HepG2 (cell line): Measurements from ENCODE around the gene F13B. TPM values are rescaled to one million over a fixed set of nuclear protein-coding genes. Genes with fewer than 3 reads are reported as not detected.

Experiments used
- ATAC-seq: fragments of 200-7000 bp; cut with Tn5 transposase; 3 replicates; pipeline ENCODE4 v1.9.1; 2020; ENCODE audit warnings: mild to moderate bottlenecking, moderate library complexity
- BruUV-seq: library from RNA; stranded (reverse); fragments of 400-500 nt; replicated peaks from 2 replicates; lab custom pipeline; 2021; lab: Mats Ljungman, UMichigan
- CTCF ChIA-PET: fragments of 300-600 bp; formaldehyde crosslinking; extraction: SDS; loops from one replicate; lab custom pipeline; 2021; ENCODE audit warnings: low total read pairs, inconsistent platforms, low intra/inter-chr PET ratio; lab: Yijun Ruan, JAX
- POLR2A ChIA-PET: fragments of 350-600 bp; sonication (Branson Sonifier 250); formaldehyde crosslinking; loops from one replicate; lab custom pipeline; 2020; ENCODE audit warnings: antibody characterized with exemption, inconsistent platforms; lab: Yijun Ruan, JAX
- DNase-seq: peaks from one replicate; pipeline ENCODE4 v3.0.0-alpha.2; 2015; ENCODE audit warnings: low spot score
- FAIRE-seq: peaks from 3 replicates; lab custom pipeline; 2011; peaks lifted over from hg19 to GRCh38; lab: Jason Lieb, UNC
- H2AFZ ChIP-seq: one replicate; pipeline ENCODE4 v1.6.1; 2011; ENCODE audit warnings: low read length, inconsistent platforms
- H3K27ac ChIP-seq: fragments of 300-600 bp; 3 replicates; pipeline ENCODE4 v1.8.0; 2011; ENCODE audit warnings: mixed run types, mild to moderate bottlenecking, mixed read lengths, low read length, inconsistent platforms; ENCODE audit not compliant: insufficient read depth; ENCODE audit errors: extremely low read length
- H3K27me3 ChIP-seq, 2 experiments: fragments of 200-600 bp in 1 of 2; 2 replicates in 1 of 2; 3 replicates in 1 of 2; pipeline versions ENCODE4 v1.6.0 to v1.8.0; 2011; ENCODE audit warnings: low read length in 2 of 2, mild to moderate bottlenecking in 2 of 2, moderate library complexity in 2 of 2, inconsistent platforms in 1 of 2; ENCODE audit not compliant: insufficient read depth in 2 of 2, control insufficient read depth in 1 of 2
- H3K36me3 ChIP-seq, 2 experiments: fragments of 200-600 bp in 1 of 2; replicated peaks in 1 of 2; 2 replicates in 1 of 2; 3 replicates in 1 of 2; pipeline versions ENCODE4 v1.5.1 to v1.8.0; 2011; ENCODE audit warnings: low read length in 2 of 2, inconsistent platforms in 1 of 2; ENCODE audit not compliant: insufficient read depth in 2 of 2, control insufficient read depth in 1 of 2
- H3K4me1 ChIP-seq: 2 replicates; pipeline ENCODE4 v1.5.1; 2012; ENCODE audit warnings: low read length, inconsistent platforms; ENCODE audit not compliant: insufficient read depth
- H3K4me2 ChIP-seq: 2 replicates; pipeline ENCODE4 v1.6.0; 2011; ENCODE audit warnings: low read depth, low read length, inconsistent platforms
- H3K4me3 ChIP-seq, 3 experiments: fragments of 200-600 bp in 1 of 3; sonication (generic), shearing (Covaris generic) in 1 of 3; replicated peaks in 1 of 3; 2 replicates each; pipeline ENCODE4 v1.5.1; 2011 to 2016; ENCODE audit warnings: low read length in 3 of 3, inconsistent platforms in 2 of 3, low read depth in 2 of 3, mild to moderate bottlenecking in 2 of 3, control low read depth in 1 of 3, mixed read lengths in 1 of 3; ENCODE audit not compliant: insufficient read depth in 1 of 3
- H3K79me2 ChIP-seq: one replicate; pipeline ENCODE4 v1.6.1; 2011; ENCODE audit warnings: low read length, inconsistent platforms; ENCODE audit not compliant: insufficient read depth
- H3K9ac ChIP-seq: 2 replicates; pipeline ENCODE4 v1.6.0; 2011; ENCODE audit warnings: mild to moderate bottlenecking, low read depth, low read length, inconsistent platforms; ENCODE audit not compliant: insufficient read depth
- H3K9me3 ChIP-seq: 2 replicates; pipeline ENCODE4 v1.5.1; 2012; ENCODE audit warnings: mild to moderate bottlenecking, low read length
- H4K20me1 ChIP-seq: 2 replicates; pipeline ENCODE4 v1.6.0; 2011; ENCODE audit warnings: inconsistent platforms, mild to moderate bottlenecking, low read length, moderate library complexity; ENCODE audit not compliant: insufficient read depth
- ATF7-NPFF ChIP-seq: sonication (generic); formaldehyde crosslinking; IDR thresholded peaks from 2 replicates; pipeline ENCODE4 v1.8.1; 2023; ENCODE audit warnings: mild to moderate bottlenecking, low read depth, missing genetic modification reagents, moderate library complexity
- CBX2 ChIP-seq, 2 experiments: fragments of 200-600 bp in 1 of 2; sonication (generic); formaldehyde crosslinking in 1 of 2; IDR thresholded peaks; 2 replicates each; pipeline versions ENCODE4 v1.7.0 to v1.8.1; 2018 to 2022; ENCODE audit warnings: low read depth in 2 of 2, low read length in 1 of 2, mild to moderate bottlenecking in 1 of 2, missing genetic modification reagents in 1 of 2
- KDM4B ChIP-seq: sonication (generic); formaldehyde crosslinking; IDR thresholded peaks from 2 replicates; pipeline ENCODE4 v1.4.0; 2020; ENCODE audit warnings: missing genetic modification reagents
- KLF11 ChIP-seq: IDR thresholded peaks from 2 replicates; pipeline ENCODE4 v1.6.1; 2016; ENCODE audit warnings: missing compliant biosample characterization
- MAFK ChIP-seq, 2 experiments: IDR thresholded peaks in 1 of 2; conservative IDR thresholded peaks in 1 of 2; 2 replicates each; pipeline ENCODE4 v1.6.1; 2011; ENCODE audit warnings: improper control_type of control experiment in 2 of 2, low read length in 2 of 2
- POLR2AphosphoS5 ChIP-seq: IDR thresholded peaks from 2 replicates; pipeline ENCODE4 v1.6.1; 2012; ENCODE audit warnings: low read depth, low read length
- TCF12 ChIP-seq, 2 experiments: fragments of 450-650 bp in 1 of 2; sonication (generic) in 1 of 2; formaldehyde crosslinking in 1 of 2; IDR thresholded peaks; 2 replicates each; pipeline versions ENCODE4 v1.6.1 to v1.8.0; 2017 to 2022; ENCODE audit warnings: antibody characterized with exemption in 1 of 2, mild to moderate bottlenecking in 1 of 2, missing genetic modification reagents in 1 of 2, moderate library complexity in 1 of 2
- ZNF10 ChIP-seq: sonication (generic); formaldehyde crosslinking; IDR thresholded peaks from 2 replicates; pipeline ENCODE4 v1.4.0; 2020; ENCODE audit warnings: mild to moderate bottlenecking, low read depth, missing genetic modification reagents, borderline replicate concordance
- ZNF256 ChIP-seq: sonication (generic); formaldehyde crosslinking; conservative IDR thresholded peaks from 2 replicates; pipeline ENCODE4 v1.4.0; 2020; ENCODE audit warnings: missing genetic modification reagents
- ZNF274 ChIP-seq: sonication (generic); formaldehyde crosslinking; IDR thresholded peaks from 2 replicates; pipeline ENCODE4 v1.5.1; 2020; ENCODE audit warnings: mild to moderate bottlenecking, missing genetic modification reagents
- ZNF441 ChIP-seq: sonication (generic); formaldehyde crosslinking; IDR thresholded peaks from 2 replicates; pipeline ENCODE4 v1.7.0; 2021; ENCODE audit warnings: missing genetic modification reagents, borderline replicate concordance
- ZNF607 ChIP-seq: sonication (generic); formaldehyde crosslinking; IDR thresholded peaks from 2 replicates; pipeline ENCODE4 v1.5.1; 2020; ENCODE audit warnings: missing genetic modification reagents, mild to moderate bottlenecking, borderline replicate concordance
- ZNF780A ChIP-seq: sonication (generic); formaldehyde crosslinking; IDR thresholded peaks from 2 replicates; pipeline ENCODE4 v1.8.0; 2022; ENCODE audit warnings: mild to moderate bottlenecking, missing genetic modification reagents, moderate library complexity
- WGBS: methylation state at CpG from one replicate; pipeline ENCODE4 v1.1.6; 2017; ENCODE audit warnings: low lambda C conversion rate; 5-methylcytosine and 5-hydroxymethylcytosine counted together
- in situ Hi-C: cut with HindIII; loops from 2 replicates; pipeline ENCODE4 v1.10.0; 2017; ENCODE audit warnings: low pct_unique_long_range_greater_than_20kb; ENCODE audit not compliant: extremely low pct_ligation_motif_present
- intact Hi-C: fragments of 100-400 bp; cut with micrococcal nuclease; formaldehyde crosslinking; loops from one replicate; pipeline ENCODE4 v1.10.0; 2022; ENCODE audit not compliant: unreplicated experiment
- polyA plus RNA-seq, 8 experiments: library from polyadenylated mRNA; depleted of rRNA in 3 of 8; stranded (reverse) in 7 of 8; unstranded in 1 of 8; fragments of >200 nt; fragmentation: Illumina TruSeq in 4 of 8; extraction: Trizol in 4 of 8; gene quantifications; 2 replicates each; pipeline versions ENCODE4 v1.2.1 to v1.2.3, GENCODE V29; 2011 to 2016; ENCODE audit warnings: low read depth in 4 of 8, missing spikeins in 1 of 8, mixed read lengths in 1 of 8; ENCODE audit not compliant: insufficient read depth in 1 of 8
- total RNA-seq, 5 experiments: library from RNA; depleted of rRNA; stranded (reverse); fragments of >200 nt; fragmentation: Illumina TruSeq; extraction: Trizol; gene quantifications; 2 replicates each; pipeline ENCODE4 v1.2.3, GENCODE V29; 2016; ENCODE audit warnings: low read depth in 1 of 5
- TF ChIP-seq, protein P1 (sequence below): sonication (generic); formaldehyde crosslinking; IDR thresholded peaks from 2 replicates; pipeline ENCODE4 v1.5.0; 2020; ENCODE audit warnings: missing genetic modification reagents
- TF ChIP-seq, protein P2 (sequence below): sonication (generic); formaldehyde crosslinking; IDR thresholded peaks from 2 replicates; pipeline ENCODE4 v1.5.0; 2020; ENCODE audit warnings: missing genetic modification reagents
- TF ChIP-seq, protein P3 (sequence below): sonication (generic); formaldehyde crosslinking; IDR thresholded peaks from 2 replicates; pipeline ENCODE4 v1.8.1; 2023; ENCODE audit warnings: mild to moderate bottlenecking, missing genetic modification reagents

F13B gene
- total and polyA plus RNA-seq, 2 of the 13 experiments (the other 11 are each of a cell fraction or from before 2014, with no cell fraction given), result 0.41 to 2.7 TPM

DNA sequence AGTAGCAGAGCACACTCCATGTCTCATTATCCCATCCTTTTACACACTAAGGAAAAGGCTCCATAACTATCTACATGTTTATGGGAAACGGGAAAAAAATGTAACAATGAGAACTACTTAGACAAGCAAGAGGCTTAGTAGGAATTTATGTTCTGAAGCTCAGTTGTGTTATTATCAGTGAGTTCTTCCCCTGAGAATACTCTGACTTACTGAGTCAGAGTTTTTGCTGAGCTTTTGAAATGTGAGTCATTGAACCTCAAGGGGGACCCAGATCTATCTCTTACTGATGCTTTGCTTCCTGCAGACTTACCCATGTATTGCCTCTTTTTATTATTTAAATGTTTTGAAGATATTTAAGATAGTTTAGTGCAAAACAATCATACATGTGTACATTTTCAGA, 69.6 kb downstream of the F13B start:
- DNase-seq, result no peak
- Histone ChIP-seq H2AFZ (no peak overlapping the region), H4K20me1 (no peaks in the 10 kb centered on the region), H3K36me3 (no peaks in the 10 kb centered on the region), H3K79me2 (no peaks in the 10 kb centered on the region), H3K27ac (no peak overlapping the region), H3K4me2 (no peak overlapping the region), H3K9ac (no peak overlapping the region), H3K9me3 (no peaks in the 10 kb centered on the region), H3K4me1 (no peaks in the 10 kb centered on the region)
- intact Hi-C loops, result no loop called here
- in situ Hi-C loops, result no loop called here
- no peak for FAIRE-seq
- BruUV-seq, result no TSS peak
- WGBS, result 33% methylated on average over 1 of the region's 1 CpG
- TF ChIP-seq TCF12 (IDR thresholded peaks at IDR 0.05) (no peak), TCF12 (CRISPR knock-in tag; IDR thresholded peaks at IDR 0.05) (no peak), MAFK (conservative IDR thresholded peaks at IDR 0.05 in 1 of 2, IDR thresholded peaks at IDR 0.05 in 1 of 2; ENCODE audit: low read length in 2 of 2) (peak; percentile 10 to 38; a peak in 2 of 4 replicates), ZNF780A (no peak), ZNF10 (no peak)
- TF ChIP-seq, all 625 proteins: peak for 1
- ChIA-PET POLR2A (no interaction called here), CTCF (no interaction called here)
- no peaks in the 10 kb centered on the region; a peak in 1 of 5 replicates for H3K27me3 ChIP-seq
- no peak overlapping the region for H3K4me3 ChIP-seq
- ATAC-seq, result no peak

DNA sequence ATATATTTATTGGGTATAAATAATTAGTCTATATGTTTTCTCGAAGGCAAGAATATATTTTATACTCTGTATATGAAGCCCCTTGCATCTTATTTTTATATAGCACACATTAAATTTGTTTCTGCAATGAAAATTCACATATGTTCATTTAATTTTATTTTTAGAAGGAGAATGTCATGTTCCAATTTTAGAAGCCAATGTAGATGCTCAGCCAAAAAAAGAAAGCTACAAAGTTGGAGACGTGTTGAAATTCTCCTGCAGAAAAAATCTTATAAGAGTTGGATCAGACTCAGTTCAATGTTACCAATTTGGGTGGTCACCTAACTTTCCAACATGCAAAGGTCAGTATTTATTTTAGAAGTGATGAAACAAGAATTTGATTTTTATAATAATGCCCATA, 73.1 kb downstream of the F13B start:
- in situ Hi-C loops, result no loop called here
- DNase-seq (no peak), ATAC-seq (no peak), FAIRE-seq (no peak)
- intact Hi-C loops, result loop anchor here (5.0 kb wide), 3 partner anchors 73 to 1228 kb away; partner anchors contain the start of gene F13B
- no peak overlapping the region for H3K9ac ChIP-seq
- no peak overlapping the region for H3K4me3 ChIP-seq
- H4K20me1 ChIP-seq, result no peaks in the 10 kb centered on the region
- CTCF ChIA-PET, result no interaction called here
- POLR2A ChIA-PET, result no interaction called here
- BruUV-seq, result no TSS peak
- H3K79me2 ChIP-seq, result no peaks in the 10 kb centered on the region
- WGBS, result 18% methylated on average over 2 of the region's 2 CpGs
- H3K27ac ChIP-seq, result no peak overlapping the region
- no peaks in the 10 kb centered on the region; a peak in 1 of 5 replicates for H3K27me3 ChIP-seq
- no peaks in the 10 kb centered on the region for H3K9me3 ChIP-seq
- no peaks in the 10 kb centered on the region for H3K36me3 ChIP-seq
- H2AFZ ChIP-seq, result no peak overlapping the region
- H3K4me1 ChIP-seq, result peaks cover 7% of the 10 kb centered on the region; the same call in 1 of the 2 replicates
- H3K4me2 ChIP-seq, result no peak overlapping the region
- TF ChIP-seq ZNF256 (CRISPR knock-in tag) (no peak), POLR2AphosphoS5 (no peak), ZNF441 (CRISPR knock-in tag) (no peak), ATF7-NPFF (CRISPR knock-in tag) (no peak), ZNF274 (no peak), KDM4B (no peak), CBX2 (IDR thresholded peaks at IDR 0.05; ENCODE audit: low read depth, low read length) (no peak), CBX2 (CRISPR knock-in tag; IDR thresholded peaks at IDR 0.05; ENCODE audit: low read depth) (no peak), KLF11 (CRISPR knock-in tag) (no peak), ZNF607 (CRISPR knock-in tag) (no peak)
- TF ChIP-seq, protein P1, sequence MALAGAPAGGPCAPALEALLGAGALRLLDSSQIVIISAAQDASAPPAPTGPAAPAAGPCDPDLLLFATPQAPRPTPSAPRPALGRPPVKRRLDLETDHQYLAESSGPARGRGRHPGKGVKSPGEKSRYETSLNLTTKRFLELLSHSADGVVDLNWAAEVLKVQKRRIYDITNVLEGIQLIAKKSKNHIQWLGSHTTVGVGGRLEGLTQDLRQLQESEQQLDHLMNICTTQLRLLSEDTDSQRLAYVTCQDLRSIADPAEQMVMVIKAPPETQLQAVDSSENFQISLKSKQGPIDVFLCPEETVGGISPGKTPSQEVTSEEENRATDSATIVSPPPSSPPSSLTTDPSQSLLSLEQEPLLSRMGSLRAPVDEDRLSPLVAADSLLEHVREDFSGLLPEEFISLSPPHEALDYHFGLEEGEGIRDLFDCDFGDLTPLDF (CRISPR knock-in tag), result no peak
- TF ChIP-seq, protein P2, sequence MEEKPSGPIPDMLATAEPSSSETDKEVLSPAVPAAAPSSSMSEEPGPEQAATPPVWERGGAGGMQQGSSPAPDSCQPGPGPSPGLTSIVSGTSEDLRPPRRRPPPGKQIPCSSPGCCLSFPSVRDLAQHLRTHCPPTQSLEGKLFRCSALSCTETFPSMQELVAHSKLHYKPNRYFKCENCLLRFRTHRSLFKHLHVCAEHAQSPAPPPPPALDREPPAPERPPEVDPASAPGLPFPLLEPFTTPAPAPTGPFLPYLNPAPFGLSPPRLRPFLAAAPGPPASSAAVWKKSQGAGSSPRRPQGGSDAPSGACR (CRISPR knock-in tag), result no peak
- TF ChIP-seq, protein P3, sequence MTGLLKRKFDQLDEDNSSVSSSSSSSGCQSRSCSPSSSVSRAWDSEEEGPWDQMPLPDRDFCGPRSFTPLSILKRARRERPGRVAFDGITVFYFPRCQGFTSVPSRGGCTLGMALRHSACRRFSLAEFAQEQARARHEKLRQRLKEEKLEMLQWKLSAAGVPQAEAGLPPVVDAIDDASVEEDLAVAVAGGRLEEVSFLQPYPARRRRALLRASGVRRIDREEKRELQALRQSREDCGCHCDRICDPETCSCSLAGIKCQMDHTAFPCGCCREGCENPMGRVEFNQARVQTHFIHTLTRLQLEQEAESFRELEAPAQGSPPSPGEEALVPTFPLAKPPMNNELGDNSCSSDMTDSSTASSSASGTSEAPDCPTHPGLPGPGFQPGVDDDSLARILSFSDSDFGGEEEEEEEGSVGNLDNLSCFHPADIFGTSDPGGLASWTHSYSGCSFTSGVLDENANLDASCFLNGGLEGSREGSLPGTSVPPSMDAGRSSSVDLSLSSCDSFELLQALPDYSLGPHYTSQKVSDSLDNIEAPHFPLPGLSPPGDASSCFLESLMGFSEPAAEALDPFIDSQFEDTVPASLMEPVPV (CRISPR knock-in tag), result no peak
